Nephron (organoid): ENCODE results near the gene KICS2.
"Not testable (repeated sequence)": the region's sequence is repeated elsewhere in the genome, so short reads cannot be mapped to it uniquely, and the experiment has no call there.

ENCODE experiments used
- H3K27ac Mint-ChIP-seq, 3 experiments: 2 replicates each; pipeline ENCODE4 v1.8.0; 2020; ENCODE audit warnings: mixed read lengths in 3 of 3, mild to moderate bottlenecking in 2 of 3, moderate library complexity in 1 of 3
- H3K27me3 Mint-ChIP-seq: 2 replicates; pipeline ENCODE4 v1.8.0; 2021; ENCODE audit warnings: low read depth, mild to moderate bottlenecking, moderate library complexity, mixed read lengths
- H3K36me3 Mint-ChIP-seq: 2 replicates; pipeline ENCODE4 v1.8.0; 2020; ENCODE audit warnings: low read depth, mixed read lengths
- H3K4me1 Mint-ChIP-seq: 2 replicates; pipeline ENCODE4 v1.8.0; 2020; ENCODE audit warnings: mixed read lengths
- H3K4me3 Mint-ChIP-seq, 3 experiments: 2 replicates each; pipeline ENCODE4 v1.8.0; 2020; ENCODE audit warnings: mild to moderate bottlenecking in 3 of 3, mixed read lengths in 3 of 3, moderate library complexity in 2 of 3
- H3K9me3 Mint-ChIP-seq: 2 replicates; pipeline ENCODE4 v1.8.0; 2020; ENCODE audit warnings: mixed read lengths
- CTCF ChIP-seq, 3 experiments: fragments of 200-600 bp; sonication (generic); IDR thresholded peaks; one replicate each; pipeline ENCODE4 v1.5.0; 2021; ENCODE audit warnings: antibody characterized with exemption in 3 of 3; ENCODE audit not compliant: unreplicated experiment in 3 of 3

The KICS2 gene

DNA sequence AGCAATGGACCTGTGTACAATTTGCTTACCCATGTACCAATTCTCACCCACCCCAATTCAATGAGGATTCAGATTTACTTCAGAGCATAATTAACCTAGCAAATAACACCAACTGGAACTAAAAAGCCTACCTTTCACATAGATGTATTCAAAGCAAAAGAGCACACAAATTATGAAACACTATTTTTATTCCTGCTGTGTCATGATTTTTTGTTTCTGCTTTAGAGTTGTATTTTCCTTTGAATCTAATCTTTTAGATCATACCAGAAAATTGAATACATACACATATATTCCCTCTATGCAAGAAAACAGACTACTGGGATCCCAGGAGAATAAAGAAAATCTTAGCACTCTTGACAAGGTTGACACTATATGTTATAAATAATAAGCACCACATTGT, 5.9 kb downstream of the KICS2 start:
- Mint-ChIP-seq H3K9me3 (peaks cover 2% of the 10 kb centered on the region), H3K4me1 (peaks cover 12% of the 10 kb centered on the region), H3K36me3 (peaks cover 17% of the 10 kb centered on the region), H3K27me3 (no peaks in the 10 kb centered on the region), H3K27ac (no peak overlapping the region), H3K4me3 (no peak overlapping the region)
- TF ChIP-seq CTCF (IDR thresholded peaks at IDR 0.05; ENCODE audit: unreplicated experiment in 3 of 3), result no peak

GRCh38 chr12:64212119-64212746, 9.9 kb downstream of the KICS2 start:
- Mint-ChIP-seq H3K4me3 (no peak overlapping the region), H3K9me3 (peaks cover 2% of the 10 kb centered on the region), H3K36me3 (peaks cover 17% of the 10 kb centered on the region), H3K4me1 (no peaks in the 10 kb centered on the region), H3K27me3 (no peaks in the 10 kb centered on the region), H3K27ac (no peak overlapping the region)
- no peak for TF ChIP-seq CTCF (IDR thresholded peaks at IDR 0.05; ENCODE audit: unreplicated experiment in 3 of 3)

GRCh38 chr12:64207453-64207852, 14.6 kb downstream of the KICS2 start:
- H3K27me3 Mint-ChIP-seq, result no peaks in the 10 kb centered on the region
- TF ChIP-seq CTCF (IDR thresholded peaks at IDR 0.05; ENCODE audit: unreplicated experiment in 3 of 3), result no peak
- H3K4me3 Mint-ChIP-seq, result no peak overlapping the region
- no peaks in the 10 kb centered on the region for H3K4me1 Mint-ChIP-seq
- H3K27ac Mint-ChIP-seq, result no peak overlapping the region
- peaks cover 2% of the 10 kb centered on the region for H3K9me3 Mint-ChIP-seq
- peaks cover 13% of the 10 kb centered on the region for H3K36me3 Mint-ChIP-seq

- peaks cover 10% of the 10 kb centered on the region for H3K36me3 Mint-ChIP-seq
- no peaks in the 10 kb centered on the region for H3K27me3 Mint-ChIP-seq
- H3K9me3 Mint-ChIP-seq, result peaks cover 4% of the 10 kb centered on the region
- H3K4me1 Mint-ChIP-seq, result no peaks in the 10 kb centered on the region
- no peak overlapping the region for H3K4me3 Mint-ChIP-seq
- no peak for TF ChIP-seq CTCF (IDR thresholded peaks at IDR 0.05; ENCODE audit: unreplicated experiment in 3 of 3)
- H3K27ac Mint-ChIP-seq, result no peak overlapping the region
Measured at GRCh38 chr12:64205542-64205941, 16.6 kb downstream of the KICS2 start.

DNA sequence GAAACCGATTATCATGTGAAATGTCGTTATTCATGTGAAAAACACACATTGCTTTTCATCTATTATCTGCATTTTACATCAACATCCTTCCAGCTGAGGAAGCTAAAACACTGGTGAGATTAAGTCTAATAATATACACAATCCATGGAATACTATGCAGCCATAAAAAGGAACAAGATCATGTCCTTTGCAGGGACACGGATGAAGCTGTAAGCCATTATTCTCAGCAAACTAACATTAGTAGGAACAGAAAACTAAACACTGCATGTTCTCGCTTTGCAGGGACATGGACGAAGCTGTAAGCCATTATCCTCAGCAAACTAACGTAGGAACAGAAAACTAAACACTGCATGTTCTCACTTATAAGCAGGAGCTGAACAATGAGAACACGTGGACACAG, 18.3 kb downstream of the KICS2 start:
- Mint-ChIP-seq H3K27me3 (no peaks in the 10 kb centered on the region), H3K27ac (no peak overlapping the region), H3K9me3 (peaks cover 4% of the 10 kb centered on the region), H3K36me3 (peaks cover 10% of the 10 kb centered on the region), H3K4me3 (no peak overlapping the region), H3K4me1 (no peaks in the 10 kb centered on the region)
- TF ChIP-seq CTCF (IDR thresholded peaks at IDR 0.05; ENCODE audit: unreplicated experiment in 3 of 3), result no peak

- TF ChIP-seq CTCF (IDR thresholded peaks at IDR 0.05; ENCODE audit: unreplicated experiment in 3 of 3), result no peak
- peaks cover 4% of the 10 kb centered on the region for H3K9me3 Mint-ChIP-seq
Measured at GRCh38 chr12:64203036-64203435, 19.1 kb downstream of the KICS2 start.

GRCh38 chr12:64195841-64196240, 26.3 kb downstream of the KICS2 start:
- peaks cover 23% of the 10 kb centered on the region for H3K36me3 Mint-ChIP-seq
- H3K4me1 Mint-ChIP-seq, H3K27me3 Mint-ChIP-seq, H3K9me3 Mint-ChIP-seq, H3K27ac Mint-ChIP-seq, H3K4me3 Mint-ChIP-seq: not testable (repeated sequence)

More at GRCh38 chr12:64203036-64203435, 19.1 kb downstream of the KICS2 start:
- H3K4me3 Mint-ChIP-seq, result no peak overlapping the region
- no peak overlapping the region for H3K27ac Mint-ChIP-seq
- H3K36me3 Mint-ChIP-seq, result peaks cover 10% of the 10 kb centered on the region
- no peaks in the 10 kb centered on the region for H3K4me1 Mint-ChIP-seq
- no peaks in the 10 kb centered on the region for H3K27me3 Mint-ChIP-seq
